PC-3 (cell line): Measurements from ENCODE around the gene LAMTOR2. TPM values are rescaled to one million over a fixed set of nuclear protein-coding genes. Genes with fewer than 3 reads are reported as not detected.

Source experiments
- ATAC-seq: fragments of 200-7000 bp; cut with Tn5 transposase; 2 replicates; pipeline ENCODE4 v1.9.1; 2020; ENCODE audit warnings: mild to moderate bottlenecking, moderate library complexity
- BruUV-seq: library from RNA; stranded (reverse); fragments of 400-500 nt; replicated peaks from 2 replicates; lab custom pipeline; 2021; lab: Mats Ljungman, UMichigan
- CTCF ChIA-PET: fragments of 300-600 bp; sonication (Branson Sonifier 250); formaldehyde crosslinking; loops from one replicate; lab custom pipeline; 2022; ENCODE audit warnings: antibody characterized with exemption; lab: Charles Lee
- POLR2A ChIA-PET: fragments of 300-600 bp; sonication (Branson Sonifier 250); formaldehyde crosslinking; loops from one replicate; lab custom pipeline; 2022; ENCODE audit warnings: antibody characterized with exemption; ENCODE audit not compliant: unreplicated experiment; lab: Charles Lee
- DNase-seq: peaks from one replicate; pipeline ENCODE4 v3.0.0-alpha.2; 2015
- H2AFZ ChIP-seq: fragments of 300-600 bp; sonication (generic); 2 replicates; pipeline ENCODE4 v1.6.0; 2016; ENCODE audit warnings: antibody characterized with exemption, low read length
- H3F3A ChIP-seq: fragments of 300-600 bp; sonication (generic); one replicate; pipeline ENCODE4 v1.6.0; 2017; ENCODE audit warnings: antibody characterized with exemption, low read length, control low read depth, mild to moderate bottlenecking; ENCODE audit not compliant: unreplicated experiment
- H3K27ac ChIP-seq: fragments of 300-600 bp; sonication (generic); 2 replicates; pipeline ENCODE4 v1.5.1; 2016; ENCODE audit warnings: mild to moderate bottlenecking, low read length
- H3K27me3 ChIP-seq: fragments of 300-600 bp; sonication (generic); 2 replicates; pipeline ENCODE4 v1.6.1; 2016; ENCODE audit warnings: low read length, mixed read lengths
- H3K36me3 ChIP-seq: fragments of 300-600 bp; sonication (generic); 2 replicates; pipeline ENCODE4 v1.6.1; 2016; ENCODE audit warnings: low read depth, mixed run types, low read length, mixed read lengths
- H3K4me1 ChIP-seq: fragments of 300-600 bp; sonication (generic); 2 replicates; pipeline ENCODE4 v1.5.1; 2016; ENCODE audit warnings: low read length; ENCODE audit not compliant: insufficient read depth
- H3K4me2 ChIP-seq: fragments of 300-600 bp; sonication (generic); 2 replicates; pipeline ENCODE4 v1.6.0; 2016; ENCODE audit warnings: low read length
- H3K4me3 ChIP-seq: fragments of 300-600 bp; sonication (generic); 2 replicates; pipeline ENCODE4 v1.5.1; 2016; ENCODE audit warnings: mild to moderate bottlenecking, low read length, mixed read lengths
- H3K79me2 ChIP-seq: fragments of 300-600 bp; sonication (generic); 2 replicates; pipeline ENCODE4 v1.6.1; 2017; ENCODE audit warnings: low read length, mixed read lengths
- H3K9ac ChIP-seq: fragments of 300-600 bp; sonication (generic); 2 replicates; pipeline ENCODE4 v1.6.0; 2016; ENCODE audit warnings: mild to moderate bottlenecking, low read length
- H3K9me2 ChIP-seq: fragments of 300-600 bp; sonication (generic); replicated peaks from 2 replicates; pipeline ENCODE4 v1.6.1; 2016; ENCODE audit warnings: mixed run types, low read length, mixed read lengths
- H3K9me3 ChIP-seq: fragments of 300-600 bp; sonication (generic); 2 replicates; pipeline ENCODE4 v1.6.1; 2016; ENCODE audit warnings: low read length, mixed read lengths
- H4K20me1 ChIP-seq: fragments of 300-600 bp; sonication (generic); 2 replicates; pipeline ENCODE4 v1.6.1; 2016; ENCODE audit warnings: low read length, mixed read lengths
- CTCF ChIP-seq: fragments of 300-600 bp; sonication (generic); conservative IDR thresholded peaks from 2 replicates; pipeline ENCODE4 v1.5.1; 2017; ENCODE audit warnings: antibody characterized with exemption, low read depth, mild to moderate bottlenecking, low read length
- EZH2 ChIP-seq: fragments of 300-600 bp; sonication (generic); IDR thresholded peaks from one replicate; pipeline ENCODE4 v1.6.1; 2017; ENCODE audit warnings: antibody characterized with exemption, mild to moderate bottlenecking, low read length; ENCODE audit not compliant: unreplicated experiment
- EZH2phosphoT487 ChIP-seq: fragments of 300-600 bp; sonication (generic); IDR thresholded peaks from 2 replicates; pipeline ENCODE4 v1.6.1; 2018; ENCODE audit warnings: mild to moderate bottlenecking, antibody characterized with exemption, low read length, borderline replicate concordance
- intact Hi-C: fragments of 100-400 bp; cut with micrococcal nuclease; formaldehyde crosslinking; loops from 2 replicates; pipeline ENCODE4 v1.9.0; 2023
- total RNA-seq: library from RNA; depleted of rRNA; stranded (reverse); fragments of >200 nt; gene quantifications from 2 replicates; pipeline ENCODE4 v1.2.3, GENCODE V29; 2014

Gene LAMTOR2
- total RNA-seq, 1 experiment from 2014 or later = 130 TPM

GRCh38 chr1:156102633-156103511 is 48.3 kb downstream of the LAMTOR2 start:
- ChIA-PET CTCF (interaction anchor here (0.5 to 0.7 kb wide), 3 partner anchors 20 to 115 kb away, joined by 3 to 4 read pairs (median 3); no protein-coding TSS in a partner anchor), POLR2A (no interaction called here)
- Histone ChIP-seq H3K27me3 (no peaks in the 10 kb centered on the region), H3K9me2 (no peaks in the 10 kb centered on the region), H2AFZ (no peak overlapping the region), H4K20me1 (no peaks in the 10 kb centered on the region), H3K36me3 (no peaks in the 10 kb centered on the region), H3K9ac (no peak overlapping the region), H3K9me3 (no peaks in the 10 kb centered on the region), H3K4me2 (no peak overlapping the region), H3K4me3 (no peak overlapping the region), H3K27ac (peak overlapping the region; percentile 78; the same call in 1 of the 2 replicates), H3K79me2 (no peaks in the 10 kb centered on the region), H3F3A (no peaks in the 10 kb centered on the region), H3K4me1 (peaks cover 65% of the 10 kb centered on the region)
- BruUV-seq = no TSS peak
- no peak for ATAC-seq
- intact Hi-C loops = no loop called here
- DNase-seq = no peak
- TF ChIP-seq EZH2 = no peak

DNA sequence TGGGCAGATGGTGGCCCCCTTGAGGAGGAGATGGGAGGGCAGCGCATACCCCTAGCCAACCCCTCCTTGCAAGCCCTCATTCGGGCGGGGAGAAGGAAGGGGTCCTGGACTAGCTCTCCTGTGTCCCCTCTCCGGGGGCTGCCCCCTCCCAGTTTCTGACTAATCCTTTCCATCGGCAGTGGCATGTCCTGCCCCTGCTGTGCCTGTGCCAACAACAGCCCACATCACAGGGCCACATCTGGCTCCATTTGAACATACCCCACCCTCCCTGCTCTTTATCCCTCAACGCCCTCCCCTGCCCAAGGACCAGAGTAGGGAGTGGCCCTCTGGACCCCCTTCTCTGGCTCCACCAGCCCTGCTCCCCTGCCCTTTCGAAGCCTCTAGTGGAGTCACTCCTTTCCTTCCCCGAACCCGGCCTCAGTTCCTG is 49.0 kb downstream of the LAMTOR2 start:
- H3K4me1 ChIP-seq = peaks cover 71% of the 10 kb centered on the region
- H3K9ac ChIP-seq = peak overlapping the region; percentile 50
- no peaks in the 10 kb centered on the region for H3F3A ChIP-seq
- no peak overlapping the region for H2AFZ ChIP-seq
- peak; percentile 45 for DNase-seq
- no TSS peak for BruUV-seq
- ATAC-seq = peak; percentile 4; the same call in 1 of the 2 replicates
- H3K36me3 ChIP-seq = no peaks in the 10 kb centered on the region
- H3K9me3 ChIP-seq = no peaks in the 10 kb centered on the region
- H3K4me3 ChIP-seq = no peak overlapping the region
- intact Hi-C loops = no loop called here
- TF ChIP-seq EZH2 (no peak), CTCF (no peak), EZH2phosphoT487 (no peak)
- CTCF ChIA-PET = no interaction called here
- H3K79me2 ChIP-seq = no peaks in the 10 kb centered on the region
- no peaks in the 10 kb centered on the region for H3K27me3 ChIP-seq
- no peaks in the 10 kb centered on the region for H4K20me1 ChIP-seq
- peak overlapping the region; percentile 25; the same call in 1 of the 2 replicates for H3K4me2 ChIP-seq
- H3K27ac ChIP-seq = peak overlapping the region; percentile 78
- H3K9me2 ChIP-seq = no peaks in the 10 kb centered on the region
- POLR2A ChIA-PET = interaction anchor here (0.6 kb wide), 3 partner anchors 12 to 27 kb away, joined by 3 read pairs; no protein-coding TSS in a partner anchor

DNA sequence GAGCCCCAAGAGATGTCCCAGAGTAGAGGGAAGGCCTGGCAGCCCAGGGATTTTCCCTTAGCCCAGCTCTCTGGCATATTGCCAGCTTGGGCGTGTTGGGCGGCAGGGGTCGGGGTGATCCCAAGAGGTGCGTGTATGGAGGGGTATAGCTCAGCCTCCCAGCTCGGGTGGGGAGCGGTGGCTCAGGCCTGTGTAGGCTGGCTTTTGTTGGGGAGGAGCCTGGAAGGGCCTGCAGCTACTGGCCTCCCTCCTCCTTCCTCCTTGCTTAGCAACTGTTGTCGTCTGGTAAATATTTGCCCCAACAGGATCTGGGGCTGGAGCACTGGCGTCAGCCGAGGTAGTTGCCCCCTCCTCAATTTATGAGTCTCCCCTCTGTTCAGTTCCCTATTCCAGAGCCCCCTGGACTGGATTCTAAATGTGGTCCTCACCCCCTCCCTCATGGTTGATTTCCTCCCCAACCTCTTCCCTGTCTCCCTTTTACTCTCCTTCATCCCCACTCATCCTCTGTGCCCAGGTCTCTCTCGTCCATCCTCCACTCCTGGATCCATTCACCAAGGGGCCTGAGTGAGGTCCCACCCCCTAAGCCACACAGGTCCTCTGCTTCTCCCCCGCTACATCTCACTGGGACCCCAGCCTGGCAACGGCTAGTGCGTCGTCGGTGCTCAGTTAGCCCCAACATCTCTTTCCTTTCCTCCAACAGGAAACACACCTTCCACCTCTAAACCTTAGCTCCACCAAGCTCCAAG is 49.7 kb downstream of the LAMTOR2 start:
- CTCF ChIA-PET = no interaction called here
- no peak overlapping the region for H2AFZ ChIP-seq

More for the DNA sequence above, 49.7 kb downstream of the LAMTOR2 start:
- no peak overlapping the region for H3K4me3 ChIP-seq
- H3K9me3 ChIP-seq = no peaks in the 10 kb centered on the region
- TF ChIP-seq CTCF (no peak), EZH2phosphoT487 (no peak), EZH2 (no peak)
- H4K20me1 ChIP-seq = no peaks in the 10 kb centered on the region
- no peaks in the 10 kb centered on the region for H3K9me2 ChIP-seq
- H3K27me3 ChIP-seq = no peaks in the 10 kb centered on the region
- no peaks in the 10 kb centered on the region for H3F3A ChIP-seq
- H3K9ac ChIP-seq = peak overlapping the region; percentile 50
- peak overlapping the region; percentile 25; the same call in 1 of the 2 replicates for H3K4me2 ChIP-seq
- POLR2A ChIA-PET = interaction anchor here (0.6 kb wide), 3 partner anchors 12 to 26 kb away, joined by 3 read pairs; no protein-coding TSS in a partner anchor
- H3K4me1 ChIP-seq = peaks cover 75% of the 10 kb centered on the region
- peak overlapping the region; percentile 78 for H3K27ac ChIP-seq
- intact Hi-C loops = no loop called here
- peak; percentile 62 for DNase-seq
- no TSS peak for BruUV-seq
- ATAC-seq = peak; percentile 55
- H3K79me2 ChIP-seq = no peaks in the 10 kb centered on the region
- no peaks in the 10 kb centered on the region for H3K36me3 ChIP-seq
